Measurements from ENCODE around the gene MAD1L1.

Gene MAD1L1

DNA sequence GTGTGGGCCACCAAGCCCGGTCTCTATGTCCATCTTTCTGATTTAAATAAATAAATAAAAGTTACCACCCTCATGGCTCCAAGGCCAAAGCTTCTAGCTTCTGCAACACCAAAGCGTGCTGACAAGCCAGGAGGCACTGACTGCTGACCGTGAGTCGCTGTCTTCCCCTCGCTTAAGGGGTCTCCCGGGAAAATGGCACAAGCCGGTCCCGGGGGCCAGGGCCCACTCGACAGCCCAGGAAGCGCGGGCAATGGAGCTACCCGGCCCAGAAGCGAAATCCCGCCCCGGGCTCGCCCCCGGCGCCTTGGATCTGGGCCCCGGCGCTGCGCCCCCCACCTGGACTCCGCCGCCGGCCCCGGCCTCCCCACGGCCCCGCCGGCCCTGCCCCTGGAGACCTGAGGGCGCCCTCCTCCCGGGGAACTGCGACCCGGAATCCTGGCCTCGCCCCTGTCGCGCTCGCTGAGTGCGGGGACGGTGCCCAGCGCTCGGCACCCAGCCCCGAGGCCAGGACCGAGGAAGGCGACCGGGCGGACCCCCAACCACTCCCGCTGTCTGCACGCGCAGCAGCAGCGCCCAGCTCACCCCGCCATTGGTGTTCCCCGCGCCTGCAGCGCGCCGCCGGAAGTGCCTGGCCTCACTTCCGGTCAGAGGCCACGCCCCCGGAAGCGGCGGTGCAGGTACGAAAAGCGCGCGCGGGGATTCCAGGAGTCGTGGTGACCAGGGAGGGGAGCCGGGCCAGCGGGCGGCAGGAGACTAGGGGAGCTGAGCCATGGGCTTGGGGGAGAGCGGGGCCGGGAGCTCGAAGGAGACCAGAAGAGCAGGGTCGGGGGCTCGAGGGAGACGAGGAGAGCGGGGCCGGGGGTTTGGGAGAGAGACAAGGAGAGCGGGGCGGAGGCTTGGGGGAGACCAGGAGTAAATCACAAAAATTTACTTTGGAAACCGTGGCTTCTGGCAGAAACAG, 9.1 kb upstream of the MAD1L1 start, which contains the start of the genes MRM2 and NUDT1:
TSS of gene MRM2 (minus strand) at position 626 of the 961 bp plus-strand sequence. CDS start at position 590, 36 bp downstream.
TSS of gene NUDT1 (plus strand) at position 647 of the 961 bp plus-strand sequence. CDS start 2,349 bp downstream, outside the sequence.
- peak; percentile 62 for DNase-seq

DNA sequence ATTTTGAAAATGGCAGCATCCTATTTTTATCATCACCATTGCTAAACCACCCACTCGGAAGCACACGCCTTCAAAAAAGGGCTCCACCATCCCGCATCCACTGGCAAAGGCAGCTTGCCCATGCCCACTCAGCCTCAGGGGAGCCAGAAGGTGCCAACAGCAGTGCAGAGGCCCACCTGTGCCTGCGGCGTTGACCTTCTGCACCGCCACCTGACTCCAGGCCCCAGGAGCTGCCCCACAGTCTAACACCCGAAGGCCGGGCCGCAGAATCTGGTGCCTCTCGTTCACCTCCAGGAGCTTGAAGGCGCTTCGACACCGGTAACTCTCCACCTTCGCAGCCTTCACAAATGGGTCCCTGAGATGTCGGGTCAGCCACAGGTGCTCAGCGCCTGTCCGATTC, 6.5 kb upstream of the MAD1L1 start:
- DNase-seq = no peak

DNA sequence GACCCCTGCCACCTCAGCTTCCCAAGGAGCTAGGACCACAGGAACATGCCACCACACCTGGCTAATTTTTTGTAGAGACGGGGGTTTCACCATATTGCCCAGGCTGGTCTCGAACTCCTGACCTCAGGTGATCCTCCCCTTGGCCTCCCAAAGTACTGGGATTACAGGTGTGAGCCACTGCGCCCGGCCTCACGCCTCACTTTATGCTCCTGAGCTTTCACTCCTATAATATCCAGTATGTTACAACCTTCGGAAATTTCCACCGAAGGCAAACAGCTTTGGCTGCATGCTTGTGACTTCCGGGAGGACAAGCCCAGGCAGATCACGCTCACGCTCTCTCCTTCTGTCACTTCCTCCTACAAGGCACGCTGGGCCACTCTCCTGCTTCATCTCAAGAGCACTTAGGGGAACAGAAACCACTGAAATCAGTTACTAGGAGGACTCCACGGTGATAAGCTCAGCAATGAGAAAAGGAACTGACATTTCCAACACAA, 4.4 kb upstream of the MAD1L1 start:
- DNase-seq = peak; percentile 99

DNA sequence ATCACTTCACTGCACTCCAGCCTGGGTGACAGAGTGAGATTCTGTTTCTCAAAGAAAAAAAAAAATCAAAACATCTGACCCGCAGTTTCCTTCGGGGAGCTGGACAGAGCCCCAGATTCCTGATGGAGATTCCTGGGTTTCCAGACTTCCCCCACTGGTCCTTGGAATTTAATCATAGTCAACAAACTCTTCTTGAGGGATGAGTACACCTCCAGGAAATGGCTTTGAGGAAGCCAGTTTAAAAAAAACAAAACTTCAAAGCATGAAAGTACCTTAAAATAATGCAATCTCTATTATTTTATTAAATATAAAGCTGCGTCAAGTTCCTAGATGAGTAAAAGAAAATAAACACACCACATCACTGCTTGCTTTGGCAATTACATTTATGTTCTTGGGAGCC, 1.2 kb upstream of the MAD1L1 start:
- DNase-seq = no peak

DNA sequence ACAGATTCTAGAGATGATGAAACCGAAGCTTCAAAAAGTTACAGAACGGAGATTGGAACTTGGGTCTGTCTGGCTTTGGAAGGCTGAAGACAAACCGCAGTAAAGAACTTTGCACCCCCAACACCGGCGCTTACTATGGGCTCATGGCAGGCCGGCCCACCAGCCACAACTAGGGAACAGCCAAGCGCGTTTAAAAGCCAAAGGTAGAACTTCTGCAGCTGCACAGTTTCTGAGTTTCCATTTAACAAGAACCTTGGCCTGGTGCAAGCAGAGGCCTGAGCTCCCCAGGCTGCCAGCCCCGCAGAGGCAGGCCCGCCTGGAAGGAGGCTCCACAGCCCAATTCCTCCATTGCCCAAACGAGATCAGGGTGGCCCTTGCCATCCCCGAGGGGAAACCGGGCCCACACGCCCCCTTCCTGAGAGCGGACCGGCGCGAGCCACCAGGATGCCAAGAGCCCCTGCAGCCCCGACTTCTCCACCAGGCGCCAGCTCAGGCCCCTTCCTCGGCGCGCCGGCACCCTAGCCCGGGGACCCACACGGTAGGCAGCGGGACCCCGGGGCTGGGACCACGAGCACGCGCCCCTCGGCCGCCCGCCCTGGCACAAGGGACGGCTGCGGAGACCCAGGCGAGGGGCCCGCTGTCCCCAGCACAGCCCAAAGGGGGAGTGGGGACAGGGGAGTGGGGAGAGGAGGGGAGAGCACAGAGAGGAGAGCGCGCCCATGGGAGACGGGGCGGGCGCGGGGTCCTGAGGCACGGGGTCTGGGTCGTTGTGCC, 566 bp downstream of the MAD1L1 start:
- no peak for DNase-seq

DNA sequence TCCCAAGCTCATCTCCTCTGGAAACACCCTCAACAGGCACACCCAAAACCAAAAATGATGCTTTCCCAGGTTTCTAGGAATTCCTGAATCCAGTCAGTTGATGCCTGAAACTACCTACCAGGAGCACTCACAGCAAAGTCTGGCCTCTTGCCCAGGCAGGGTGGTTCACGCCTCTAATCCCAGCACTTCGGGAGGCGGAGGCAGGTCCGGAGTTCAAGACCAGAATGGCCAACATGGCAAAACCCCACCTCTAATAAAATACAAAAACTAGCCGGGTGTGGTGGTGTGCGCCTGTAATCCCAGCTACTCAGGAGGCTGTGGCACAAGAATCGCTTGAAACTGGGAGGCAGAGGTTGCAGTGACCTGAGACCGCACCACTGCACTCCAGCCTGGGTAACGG, 1.9 kb downstream of the MAD1L1 start:
- no peak for DNase-seq

DNA sequence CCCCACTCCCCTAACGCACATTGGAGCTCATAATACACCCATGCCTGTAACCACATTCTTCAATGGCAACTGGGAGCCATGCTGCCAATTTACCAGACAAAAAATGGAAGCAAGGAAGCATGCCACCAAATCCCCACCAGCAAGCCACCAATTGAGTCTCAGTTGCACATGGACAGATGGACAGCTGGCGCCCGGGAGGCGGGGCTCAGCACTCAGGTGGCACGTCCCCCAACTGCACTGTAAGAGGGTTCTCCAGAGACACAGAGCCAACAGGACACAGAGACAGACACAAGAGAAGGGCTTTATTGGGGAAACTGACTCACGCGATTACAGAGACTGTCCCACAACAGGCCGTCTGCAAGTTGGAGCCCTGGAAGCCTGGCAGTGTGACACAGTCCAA, 2.5 kb downstream of the MAD1L1 start:
- no peak for DNase-seq

DNA sequence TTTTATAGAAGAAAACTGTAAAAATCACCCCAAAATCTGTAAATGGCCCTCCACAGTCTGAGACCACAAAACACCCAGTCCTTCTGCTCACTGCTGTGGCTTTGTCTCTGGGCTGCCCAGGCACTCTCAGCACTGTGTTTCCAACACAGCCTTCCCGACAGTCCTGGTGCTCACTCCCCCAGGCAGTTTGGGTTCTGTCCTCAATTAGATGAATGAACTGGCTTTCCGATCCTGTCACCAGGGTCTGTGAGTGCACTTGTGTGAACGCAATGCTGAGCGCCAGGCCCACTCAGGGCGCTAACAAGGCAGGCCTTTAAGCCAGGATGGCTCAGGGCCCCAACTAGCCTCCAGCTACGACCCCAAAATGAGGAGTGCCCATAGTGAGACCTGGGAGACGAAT, 3.3 kb downstream of the MAD1L1 start:
- DNase-seq = no peak

DNA sequence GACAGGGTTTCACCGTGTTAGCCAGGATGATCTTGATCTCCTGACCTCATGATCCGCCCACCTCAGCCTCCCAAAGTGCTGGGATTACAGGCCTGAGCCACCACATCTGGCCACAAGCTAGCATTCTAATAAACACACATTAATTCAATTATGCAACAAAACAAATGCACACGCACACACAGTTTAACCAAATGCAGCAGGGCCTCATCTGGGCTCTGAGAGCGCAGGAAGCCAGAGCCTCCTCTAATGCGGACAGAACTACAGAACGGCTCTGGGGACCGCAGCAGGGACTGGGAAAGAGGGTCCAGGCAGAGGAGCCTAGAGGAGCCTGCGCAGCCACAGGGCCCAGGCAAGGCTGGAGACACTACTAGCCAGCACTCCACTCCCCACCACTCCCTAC, 3.8 kb downstream of the MAD1L1 start:
- no peak for DNase-seq

DNA sequence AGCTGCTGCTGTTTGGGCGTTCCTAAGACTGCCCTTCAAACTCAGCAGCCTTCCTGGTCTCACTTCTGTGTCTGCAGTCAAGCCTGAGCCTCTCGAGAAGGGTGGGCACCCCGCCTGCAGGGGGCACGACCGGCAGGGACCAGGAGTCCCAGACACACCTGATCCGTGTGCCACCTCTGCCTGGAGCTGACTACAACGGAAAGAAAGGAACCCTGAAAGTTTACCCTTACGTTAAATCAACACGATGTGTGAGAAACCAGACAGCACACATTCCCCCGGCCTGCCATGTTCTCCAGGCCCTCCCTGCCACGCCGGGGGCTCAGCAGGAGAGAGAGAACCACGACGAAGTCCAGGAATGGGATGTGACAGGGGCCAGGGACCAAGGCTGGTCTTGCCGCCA, 5.0 kb downstream of the MAD1L1 start:
- DNase-seq = no peak

DNA sequence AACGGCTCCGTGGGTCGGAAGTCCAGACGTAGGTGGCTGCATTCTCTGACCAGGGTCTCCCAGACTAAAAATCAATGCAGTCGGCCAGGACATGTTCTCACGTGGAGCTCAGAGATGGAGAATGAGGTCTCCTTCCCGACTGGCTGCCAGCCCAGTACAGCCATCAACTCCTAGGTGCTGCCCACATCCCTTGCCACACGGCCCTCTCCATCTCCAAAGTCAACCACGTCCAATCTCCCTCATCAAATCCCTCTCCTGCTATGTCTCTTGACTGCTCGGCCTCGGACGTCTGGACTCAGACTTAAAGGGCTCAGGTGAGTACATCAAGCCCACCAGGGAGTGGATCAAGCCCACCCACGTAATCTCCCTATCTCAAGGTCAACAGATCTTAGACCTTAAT, 6.9 kb downstream of the MAD1L1 start:
- DNase-seq = no peak

DNA sequence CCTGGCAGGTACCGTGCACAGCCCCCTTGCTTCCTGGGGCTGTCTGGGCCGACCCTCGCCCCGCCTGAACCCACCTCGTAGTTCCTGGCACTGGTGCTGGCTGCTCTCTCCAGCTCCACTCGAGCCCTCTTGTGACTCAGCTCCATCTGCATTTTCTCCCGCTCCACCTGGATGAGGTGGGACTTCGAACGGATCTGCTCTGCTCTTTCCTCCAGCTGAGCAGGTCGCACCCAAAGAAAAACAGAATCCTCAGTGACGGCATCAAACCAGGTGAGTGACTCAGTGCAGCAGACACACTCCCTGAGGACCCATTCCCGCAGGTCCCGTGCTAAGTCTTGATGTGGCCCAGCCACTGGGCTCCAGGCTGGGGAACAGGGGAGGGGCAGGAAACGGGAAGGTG, 7.4 kb downstream of the MAD1L1 start:
- DNase-seq = no peak

DNA sequence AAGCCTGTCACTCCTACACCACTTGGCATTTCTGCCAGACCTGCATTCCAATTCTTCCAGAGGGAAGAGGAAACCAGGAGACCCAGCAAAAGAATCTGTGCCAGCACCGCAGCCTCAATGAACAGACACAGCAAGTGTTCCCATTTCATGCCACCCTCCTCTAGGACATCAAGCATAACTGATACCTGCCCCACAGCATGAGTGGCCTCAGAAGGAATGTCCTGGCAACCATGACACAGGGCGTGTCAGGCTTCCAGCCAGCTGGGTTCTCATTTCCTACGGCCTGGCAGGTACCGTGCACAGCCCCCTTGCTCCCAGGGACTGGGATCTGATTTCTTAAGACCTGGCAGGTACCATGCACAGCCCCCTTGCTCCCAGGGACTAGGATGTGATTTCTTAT, 7.8 kb downstream of the MAD1L1 start:
- no peak for DNase-seq

DNA sequence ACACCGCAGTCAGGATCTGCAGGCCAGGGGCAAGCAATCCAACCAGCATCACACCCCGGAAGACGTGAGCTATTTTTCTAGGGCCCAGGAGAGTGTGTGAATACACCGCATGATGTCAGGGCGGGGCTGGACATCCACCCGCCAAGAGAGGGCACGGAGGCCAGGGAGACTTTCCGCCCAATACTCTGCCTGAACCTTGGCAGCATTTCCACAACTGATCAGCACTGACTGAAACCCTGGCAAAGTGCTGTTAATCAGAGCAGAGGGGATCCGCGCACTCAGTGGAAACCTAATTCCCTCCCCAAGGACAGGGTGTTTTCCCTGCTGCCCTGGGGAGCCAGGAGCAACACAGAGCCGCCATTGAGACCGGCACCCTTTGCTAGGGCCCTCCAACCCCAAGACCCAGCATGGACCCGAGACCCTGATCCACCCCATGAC, 8.2 kb downstream of the MAD1L1 start:
- no peak for DNase-seq

DNA sequence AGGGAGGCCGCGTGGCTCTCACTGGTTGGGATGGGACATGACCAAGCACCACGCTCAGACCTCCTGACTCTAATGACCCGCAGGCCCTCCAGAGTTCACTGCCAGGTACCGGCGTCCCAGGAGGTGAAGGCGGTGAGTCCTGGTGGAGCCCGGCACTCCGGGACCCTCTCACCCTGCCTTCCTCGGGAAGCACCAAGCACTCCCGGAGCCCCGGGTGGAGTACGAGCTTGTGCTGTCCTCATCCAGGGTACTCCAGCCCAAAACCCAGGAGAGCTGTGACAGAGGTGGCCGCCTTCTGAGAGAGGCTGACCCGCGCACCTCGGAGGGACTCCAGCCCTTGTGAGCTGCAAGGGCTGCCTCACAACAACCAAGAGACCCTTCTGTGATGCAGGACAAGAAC, 9.4 kb downstream of the MAD1L1 start:
- DNase-seq = no peak

DNA sequence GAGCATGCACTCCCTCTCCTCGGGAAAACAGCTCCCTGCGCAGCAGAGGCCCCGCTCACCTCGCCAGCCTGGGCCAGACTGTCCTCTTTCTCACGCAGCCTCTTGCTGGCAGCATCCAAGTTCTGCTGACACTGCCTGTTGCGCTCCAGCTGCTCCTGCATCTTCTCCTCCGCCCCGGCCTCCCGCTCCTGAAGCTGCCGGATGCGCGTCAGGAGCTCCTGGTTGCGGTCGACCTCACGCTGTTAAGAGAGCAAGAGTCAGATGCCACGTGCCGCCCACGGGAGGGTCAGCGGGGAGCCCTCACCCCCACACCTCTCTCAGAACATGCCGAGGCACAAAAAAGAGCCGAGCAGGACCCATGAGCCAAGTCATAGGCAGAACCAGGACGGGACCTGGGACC, 10.2 kb downstream of the MAD1L1 start:
- DNase-seq = no peak

DNA sequence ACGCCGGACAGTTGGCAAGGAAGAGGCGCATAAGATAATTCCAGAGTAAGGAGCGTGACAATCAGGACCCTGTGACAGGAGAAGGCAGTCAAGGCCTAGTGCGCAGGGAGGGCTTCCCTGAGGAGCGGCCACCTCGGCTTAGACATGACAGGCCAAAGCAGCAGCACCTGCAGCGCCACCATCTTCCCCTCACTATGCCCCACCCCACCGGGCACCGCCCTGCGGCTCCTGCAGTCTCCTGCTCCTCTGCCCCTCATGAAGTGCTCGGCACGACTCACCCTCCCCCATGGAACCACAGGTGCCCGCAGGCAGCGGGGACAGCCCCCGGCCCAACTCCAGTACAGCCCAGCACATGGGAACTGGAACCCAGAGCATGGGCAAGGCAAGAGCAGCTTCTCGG, 11.8 kb downstream of the MAD1L1 start:
- no peak for DNase-seq

DNA sequence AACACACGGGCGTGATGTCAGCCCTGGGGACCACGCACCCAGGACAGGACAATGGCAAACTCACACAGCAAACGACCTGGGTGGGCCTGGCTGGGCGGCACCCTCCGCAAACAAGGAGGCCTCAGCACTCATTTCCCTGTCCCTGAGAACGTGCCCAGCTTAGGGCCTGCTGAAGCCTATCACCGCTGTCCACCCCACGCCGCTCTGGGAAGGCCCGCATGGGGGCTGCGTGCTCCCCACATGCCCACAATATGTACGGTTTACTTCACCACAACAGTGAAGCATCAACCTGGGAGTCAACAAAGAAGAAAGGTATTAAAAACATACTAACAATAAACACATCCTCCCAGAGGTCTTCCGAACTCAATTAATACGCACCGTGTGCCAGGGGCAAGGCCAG, 12.2 kb downstream of the MAD1L1 start:
- DNase-seq = no peak

DNA sequence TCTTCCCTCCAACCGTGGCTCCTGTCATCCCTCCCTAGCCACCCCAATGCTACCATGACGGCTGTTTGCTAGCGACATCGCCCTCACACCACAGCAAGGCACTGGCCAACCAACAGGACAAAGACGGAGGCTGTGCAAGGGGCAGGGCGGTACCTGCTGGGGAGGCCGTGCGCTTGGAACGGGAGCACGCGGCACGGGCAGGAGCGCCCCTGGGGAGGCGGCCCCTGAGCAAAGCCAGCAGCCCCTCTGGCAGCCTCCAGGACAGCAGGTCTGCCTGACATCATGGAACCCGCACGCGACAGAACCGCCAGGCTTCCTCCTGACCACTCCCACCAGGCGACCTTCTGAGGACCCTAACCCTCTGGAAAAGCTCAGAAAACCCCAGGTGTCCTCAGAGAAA, 12.7 kb downstream of the MAD1L1 start:
- no peak for DNase-seq

DNA sequence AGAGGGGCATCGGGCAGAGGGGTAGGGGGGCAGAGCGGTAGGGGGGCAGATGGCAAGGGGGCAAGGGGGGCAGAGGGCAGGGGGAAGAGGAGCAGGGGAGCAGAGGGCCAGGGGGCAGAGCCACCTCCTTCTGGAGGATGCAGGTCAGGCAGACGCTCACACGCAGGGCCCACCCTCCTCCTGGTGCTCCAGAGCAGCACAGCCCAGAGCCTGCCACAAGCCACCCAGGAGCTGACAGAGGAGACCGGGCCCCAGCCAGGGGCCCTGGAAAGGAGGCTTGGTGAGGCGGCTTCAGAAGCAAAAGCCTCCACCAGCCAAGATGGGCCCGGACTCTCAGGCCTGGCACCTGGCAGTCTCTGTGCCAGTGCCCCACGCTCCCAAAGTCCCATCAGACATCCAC, 13.1 kb downstream of the MAD1L1 start:
- DNase-seq = no peak

DNA sequence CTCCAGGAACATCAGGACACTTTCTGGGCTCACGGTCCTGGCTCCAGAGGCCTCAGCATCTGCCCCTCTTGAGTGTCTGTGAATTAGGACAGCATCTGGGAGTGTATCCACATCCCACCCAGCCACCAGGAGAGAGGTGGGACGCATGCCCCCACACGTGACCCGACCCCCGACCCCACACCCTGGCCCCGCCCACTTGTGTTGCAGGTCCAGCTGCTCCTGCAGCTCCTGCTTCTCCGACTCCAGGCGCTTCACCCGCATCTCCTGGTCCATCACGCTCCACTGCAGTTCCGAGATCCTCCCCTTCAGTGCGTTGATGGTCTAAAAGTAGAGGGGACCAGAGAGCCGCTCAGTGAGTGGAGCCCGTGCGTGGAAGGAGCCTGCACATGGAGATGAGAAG, 13.6 kb downstream of the MAD1L1 start:
- DNase-seq = no peak

DNA sequence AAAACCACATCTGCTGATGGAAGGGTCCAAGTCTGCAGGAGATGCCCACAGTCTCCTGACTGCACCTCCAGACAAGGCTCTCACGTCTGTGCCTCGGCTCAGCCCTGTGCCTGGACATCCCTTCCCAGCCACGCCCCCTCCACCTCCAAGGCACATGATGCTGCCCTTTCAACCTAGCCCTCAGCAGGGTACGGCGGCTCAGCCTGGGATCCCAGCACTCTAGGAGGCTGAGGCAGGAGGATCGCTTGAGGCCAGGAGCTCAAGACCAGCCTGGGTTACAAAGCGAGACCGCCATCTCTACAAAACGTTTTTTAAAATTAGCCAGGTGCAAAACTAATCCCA, 14.3 kb downstream of the MAD1L1 start:
- no peak for DNase-seq

DNA sequence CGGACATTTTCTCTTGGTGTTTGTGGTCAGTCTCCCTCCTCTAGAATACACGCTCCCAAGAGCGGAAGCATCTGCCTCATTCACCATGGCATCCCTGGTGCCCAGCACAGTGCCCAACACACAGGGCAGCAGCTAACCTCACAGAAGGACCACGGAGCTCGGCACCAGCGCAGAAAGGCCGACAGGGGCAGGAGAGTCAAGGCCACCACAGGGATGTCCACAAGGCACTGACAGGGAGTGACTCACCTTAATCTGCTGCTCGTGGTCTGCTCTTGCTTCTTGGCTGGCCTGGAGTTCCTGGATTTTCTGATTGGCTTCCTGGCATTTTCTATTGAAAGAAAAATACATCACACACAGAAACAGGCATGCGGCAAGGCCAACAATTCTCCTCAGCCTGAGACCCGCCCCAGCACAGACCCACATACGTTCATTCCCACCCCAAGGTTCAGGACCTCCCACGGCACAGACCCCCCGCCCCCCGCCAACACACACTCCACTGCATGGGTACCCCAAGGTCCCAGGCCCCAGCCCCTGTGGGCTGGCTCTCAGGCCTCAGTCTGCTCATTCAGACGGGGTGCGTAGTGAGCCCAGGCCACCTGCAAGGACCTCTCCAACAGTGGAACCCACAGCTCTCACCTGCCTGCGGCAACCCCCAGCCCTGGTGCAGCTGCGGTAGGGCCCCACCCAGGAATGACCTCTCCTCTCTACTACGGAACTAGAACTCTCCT, 14.9 kb downstream of the MAD1L1 start:
- no peak for DNase-seq
